ENCODE measurements around the gene MAP3K6. TPM values are rescaled to one million over a fixed set of nuclear protein-coding genes. Genes with fewer than 3 reads are reported as not detected.

Gene MAP3K6
- total and polyA plus RNA-seq, 2 of the 13 experiments (the other 11 are each of a cell fraction or from before 2014, with no cell fraction given), result 2.7 to 3.2 TPM

DNA sequence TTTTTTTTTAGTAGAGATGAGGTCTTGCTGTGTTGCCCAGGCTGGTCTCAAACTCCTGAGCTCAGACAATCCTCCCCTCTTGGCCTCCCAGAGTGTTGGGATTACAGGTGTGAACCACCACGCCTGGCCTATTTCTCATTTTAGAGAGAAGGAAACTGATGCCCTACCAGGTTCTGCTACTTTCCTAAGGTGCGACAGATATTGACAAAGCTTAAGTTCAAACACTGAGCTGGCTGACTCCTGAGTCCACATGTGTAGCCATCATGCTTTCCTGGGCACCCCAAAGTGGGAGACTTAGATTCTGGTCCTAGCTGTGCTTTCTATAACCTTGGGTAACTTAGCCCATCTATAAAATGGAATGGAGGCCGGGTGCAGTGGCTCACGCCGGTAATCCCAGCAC is 49.9 kb downstream of the MAP3K6 start:
- in situ Hi-C loops (cut with HindIII; ENCODE audit: extremely low pct_ligation_motif_present, low pct_unique_long_range_greater_than_20kb), result no loop called here
- Histone ChIP-seq H3K4me3 (replicated peaks in 1 of 3; ENCODE audit: insufficient read depth in 1 of 3, low read depth in 2 of 3, low read length in 3 of 3) (no peak overlapping the region), H3K79me2 (ENCODE audit: insufficient read depth, low read length) (no peaks in the 10 kb centered on the region), H3K27ac (ENCODE audit: extremely low read length, insufficient read depth, low read length) (no peak overlapping the region), H3K36me3 (replicated peaks in 1 of 2; ENCODE audit: control insufficient read depth in 1 of 2, insufficient read depth in 2 of 2, low read length in 2 of 2) (no peaks in the 10 kb centered on the region), H3K4me2 (ENCODE audit: low read depth, low read length) (no peak overlapping the region), H3K9ac (ENCODE audit: insufficient read depth, low read depth, low read length) (no peak overlapping the region), H3K27me3 (ENCODE audit: control insufficient read depth in 1 of 2, insufficient read depth in 2 of 2, low read length in 2 of 2) (peaks cover 0 to 12% of the 10 kb centered on the region in 2 experiments; a peak in 2 of 5 replicates), H4K20me1 (ENCODE audit: insufficient read depth, low read length) (no peaks in the 10 kb centered on the region), H3K9me3 (ENCODE audit: low read length) (no peaks in the 10 kb centered on the region), H2AFZ (ENCODE audit: low read length) (no peak overlapping the region), H3K4me1 (ENCODE audit: insufficient read depth, low read length) (peaks cover 20% of the 10 kb centered on the region)
- 36% methylated on average over 5 of the region's 5 CpGs for WGBS (ENCODE audit: low lambda C conversion rate)
- TF ChIP-seq NBN (conservative IDR thresholded peaks at IDR 0.05) (no peak), MLLT10 (CRISPR knock-in tag; IDR thresholded peaks at IDR 0.05) (no peak), FOXK2 (IDR thresholded peaks at IDR 0.05) (no peak), CHCHD3 (CRISPR knock-in tag; IDR thresholded peaks at IDR 0.05) (no peak)
- intact Hi-C loops (cut with micrococcal nuclease; ENCODE audit: unreplicated experiment), result no loop called here
- no peak for DNase-seq (ENCODE audit: low spot score)
- BruUV-seq (replicated peaks), result no TSS peak
- no peak for ATAC-seq
- ChIA-PET POLR2A (interaction anchor here (0.7 kb wide), 1 partner anchor 9 kb away, joined by 4 read pairs; no protein-coding TSS in a partner anchor), CTCF (ENCODE audit: low intra/inter-chr PET ratio, low total read pairs) (no interaction called here)
- FAIRE-seq, result no peak

DNA sequence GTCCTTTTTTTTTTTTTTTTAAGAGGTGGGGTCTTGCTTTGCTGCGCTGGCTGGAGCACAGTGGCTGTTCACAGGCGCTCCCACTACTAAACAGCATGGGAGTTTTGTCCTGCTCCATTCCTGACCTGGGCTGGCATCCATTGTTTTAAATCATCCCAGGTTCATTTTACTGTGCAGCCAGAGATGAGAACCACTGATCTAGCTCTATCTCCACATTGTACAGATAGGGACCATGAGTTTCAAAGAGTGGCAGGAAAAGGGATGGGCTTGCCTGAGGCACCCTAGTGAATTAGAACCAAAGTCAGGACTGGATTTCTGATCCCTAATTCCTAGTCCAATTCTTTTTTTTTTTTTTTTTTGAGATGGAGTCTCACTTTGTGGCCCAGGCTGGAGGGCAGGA is 52.0 kb downstream of the MAP3K6 start:
- Histone ChIP-seq H3K4me1 (ENCODE audit: insufficient read depth, low read length) (peaks cover 5% of the 10 kb centered on the region; the same call in 1 of the 2 replicates), H3K4me2 (ENCODE audit: low read depth, low read length) (no peak overlapping the region), H4K20me1 (ENCODE audit: insufficient read depth, low read length) (no peaks in the 10 kb centered on the region), H3K9me3 (ENCODE audit: low read length) (no peaks in the 10 kb centered on the region), H3K4me3 (replicated peaks in 1 of 3; ENCODE audit: insufficient read depth in 1 of 3, low read depth in 2 of 3, low read length in 3 of 3) (no peak overlapping the region), H3K79me2 (ENCODE audit: insufficient read depth, low read length) (no peaks in the 10 kb centered on the region), H2AFZ (ENCODE audit: low read length) (no peak overlapping the region), H3K36me3 (replicated peaks in 1 of 2; ENCODE audit: control insufficient read depth in 1 of 2, insufficient read depth in 2 of 2, low read length in 2 of 2) (no peaks in the 10 kb centered on the region), H3K27ac (ENCODE audit: extremely low read length, insufficient read depth, low read length) (no peak overlapping the region), H3K27me3 (ENCODE audit: control insufficient read depth in 1 of 2, insufficient read depth in 2 of 2, low read length in 2 of 2) (peaks cover 0 to 12% of the 10 kb centered on the region in 2 experiments; a peak in 2 of 5 replicates), H3K9ac (ENCODE audit: insufficient read depth, low read depth, low read length) (no peak overlapping the region)
- ATAC-seq (no peak), FAIRE-seq (no peak), DNase-seq (ENCODE audit: low spot score) (no peak)
- intact Hi-C loops (cut with micrococcal nuclease; ENCODE audit: unreplicated experiment), result no loop called here
- no TSS peak for BruUV-seq (replicated peaks)
- ChIA-PET CTCF (ENCODE audit: low intra/inter-chr PET ratio, low total read pairs) (no interaction called here), POLR2A (no interaction called here)
- 61% methylated on average over 2 of the region's 2 CpGs for WGBS (ENCODE audit: low lambda C conversion rate)
- in situ Hi-C loops (cut with HindIII; ENCODE audit: extremely low pct_ligation_motif_present, low pct_unique_long_range_greater_than_20kb), result no loop called here
- no peak for TF ChIP-seq XRCC5 (optimal IDR thresholded peaks at IDR 0.05; ENCODE audit: low read length)
- TF ChIP-seq ZNF709 (CRISPR knock-in tag; IDR thresholded peaks at IDR 0.05), result no peak
- no peak for TF ChIP-seq NCOA5 (CRISPR knock-in tag; IDR thresholded peaks at IDR 0.05)
- no peak for TF ChIP-seq MAFG (CRISPR knock-in tag; IDR thresholded peaks at IDR 0.05)
- no peak for TF ChIP-seq ZNF772 (CRISPR knock-in tag; IDR thresholded peaks at IDR 0.05)
- TF ChIP-seq, protein P1, sequence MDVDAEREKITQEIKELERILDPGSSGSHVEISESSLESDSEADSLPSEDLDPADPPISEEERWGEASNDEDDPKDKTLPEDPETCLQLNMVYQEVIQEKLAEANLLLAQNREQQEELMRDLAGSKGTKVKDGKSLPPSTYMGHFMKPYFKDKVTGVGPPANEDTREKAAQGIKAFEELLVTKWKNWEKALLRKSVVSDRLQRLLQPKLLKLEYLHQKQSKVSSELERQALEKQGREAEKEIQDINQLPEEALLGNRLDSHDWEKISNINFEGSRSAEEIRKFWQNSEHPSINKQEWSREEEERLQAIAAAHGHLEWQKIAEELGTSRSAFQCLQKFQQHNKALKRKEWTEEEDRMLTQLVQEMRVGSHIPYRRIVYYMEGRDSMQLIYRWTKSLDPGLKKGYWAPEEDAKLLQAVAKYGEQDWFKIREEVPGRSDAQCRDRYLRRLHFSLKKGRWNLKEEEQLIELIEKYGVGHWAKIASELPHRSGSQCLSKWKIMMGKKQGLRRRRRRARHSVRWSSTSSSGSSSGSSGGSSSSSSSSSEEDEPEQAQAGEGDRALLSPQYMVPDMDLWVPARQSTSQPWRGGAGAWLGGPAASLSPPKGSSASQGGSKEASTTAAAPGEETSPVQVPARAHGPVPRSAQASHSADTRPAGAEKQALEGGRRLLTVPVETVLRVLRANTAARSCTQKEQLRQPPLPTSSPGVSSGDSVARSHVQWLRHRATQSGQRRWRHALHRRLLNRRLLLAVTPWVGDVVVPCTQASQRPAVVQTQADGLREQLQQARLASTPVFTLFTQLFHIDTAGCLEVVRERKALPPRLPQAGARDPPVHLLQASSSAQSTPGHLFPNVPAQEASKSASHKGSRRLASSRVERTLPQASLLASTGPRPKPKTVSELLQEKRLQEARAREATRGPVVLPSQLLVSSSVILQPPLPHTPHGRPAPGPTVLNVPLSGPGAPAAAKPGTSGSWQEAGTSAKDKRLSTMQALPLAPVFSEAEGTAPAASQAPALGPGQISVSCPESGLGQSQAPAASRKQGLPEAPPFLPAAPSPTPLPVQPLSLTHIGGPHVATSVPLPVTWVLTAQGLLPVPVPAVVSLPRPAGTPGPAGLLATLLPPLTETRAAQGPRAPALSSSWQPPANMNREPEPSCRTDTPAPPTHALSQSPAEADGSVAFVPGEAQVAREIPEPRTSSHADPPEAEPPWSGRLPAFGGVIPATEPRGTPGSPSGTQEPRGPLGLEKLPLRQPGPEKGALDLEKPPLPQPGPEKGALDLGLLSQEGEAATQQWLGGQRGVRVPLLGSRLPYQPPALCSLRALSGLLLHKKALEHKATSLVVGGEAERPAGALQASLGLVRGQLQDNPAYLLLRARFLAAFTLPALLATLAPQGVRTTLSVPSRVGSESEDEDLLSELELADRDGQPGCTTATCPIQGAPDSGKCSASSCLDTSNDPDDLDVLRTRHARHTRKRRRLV (CRISPR knock-in tag; IDR thresholded peaks at IDR 0.05), result no peak
- no peak for TF ChIP-seq SALL1 (CRISPR knock-in tag; IDR thresholded peaks at IDR 0.05)
- no peak for TF ChIP-seq ISX (CRISPR knock-in tag; conservative IDR thresholded peaks at IDR 0.05)
- TF ChIP-seq, protein P2, sequence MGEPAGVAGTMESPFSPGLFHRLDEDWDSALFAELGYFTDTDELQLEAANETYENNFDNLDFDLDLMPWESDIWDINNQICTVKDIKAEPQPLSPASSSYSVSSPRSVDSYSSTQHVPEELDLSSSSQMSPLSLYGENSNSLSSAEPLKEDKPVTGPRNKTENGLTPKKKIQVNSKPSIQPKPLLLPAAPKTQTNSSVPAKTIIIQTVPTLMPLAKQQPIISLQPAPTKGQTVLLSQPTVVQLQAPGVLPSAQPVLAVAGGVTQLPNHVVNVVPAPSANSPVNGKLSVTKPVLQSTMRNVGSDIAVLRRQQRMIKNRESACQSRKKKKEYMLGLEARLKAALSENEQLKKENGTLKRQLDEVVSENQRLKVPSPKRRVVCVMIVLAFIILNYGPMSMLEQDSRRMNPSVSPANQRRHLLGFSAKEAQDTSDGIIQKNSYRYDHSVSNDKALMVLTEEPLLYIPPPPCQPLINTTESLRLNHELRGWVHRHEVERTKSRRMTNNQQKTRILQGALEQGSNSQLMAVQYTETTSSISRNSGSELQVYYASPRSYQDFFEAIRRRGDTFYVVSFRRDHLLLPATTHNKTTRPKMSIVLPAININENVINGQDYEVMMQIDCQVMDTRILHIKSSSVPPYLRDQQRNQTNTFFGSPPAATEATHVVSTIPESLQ (CRISPR knock-in tag; conservative IDR thresholded peaks at IDR 0.05), result no peak
